ENCODE results near the gene SDK2.

Gene SDK2

DNA sequence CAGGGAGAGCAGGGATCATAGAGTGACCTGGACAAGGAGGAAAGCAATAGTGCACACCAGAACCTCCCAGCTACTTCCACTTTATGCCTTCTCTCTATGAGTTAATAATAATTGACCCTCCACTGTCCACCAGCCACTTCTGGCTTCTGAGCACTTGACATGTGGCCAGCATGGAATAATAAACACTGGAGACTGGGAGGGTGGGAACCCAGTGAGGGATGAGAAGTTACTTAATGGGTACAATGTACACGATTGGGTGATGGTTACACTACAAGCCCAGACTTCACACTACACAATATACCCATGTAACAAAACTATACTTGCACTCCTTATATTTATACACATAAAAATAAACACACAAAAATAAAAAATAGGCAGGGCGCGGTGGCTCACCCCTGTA, 343.9 kb downstream of the SDK2 start:
- Histone ChIP-seq H3K4me1 (ENCODE audit: control insufficient read depth, insufficient read depth, low read length) (peaks cover 9% of the 10 kb centered on the region), H3K4me3 (ENCODE audit: low read depth, low read length) (no peak overlapping the region), H3K9me3 (ENCODE audit: control insufficient read depth, insufficient read depth, low read depth, low read length) (no peaks in the 10 kb centered on the region), H3K27ac (ENCODE audit: extremely low read depth, low read depth, low read length) (no peak overlapping the region), H3K36me3 (ENCODE audit: control insufficient read depth in 2 of 2, insufficient read depth in 1 of 2, low read length in 2 of 2) (no peaks in the 10 kb centered on the region)
- TF ChIP-seq ZNF555 (tag by site-specific recombination; conservative IDR thresholded peaks at IDR 0.05) (no peak), HOXC10 (CRISPR knock-in tag; IDR thresholded peaks at IDR 0.05) (no peak), ZNF514 (tag by site-specific recombination; IDR thresholded peaks at IDR 0.05) (no peak), OSR2 (tag by site-specific recombination; IDR thresholded peaks at IDR 0.05) (no peak), HOXA7 (CRISPR knock-in tag; IDR thresholded peaks at IDR 0.05; ENCODE audit: borderline replicate concordance) (no peak), ZNF624 (tag by site-specific recombination; IDR thresholded peaks at IDR 0.05) (no peak), ZNF354C (tag by site-specific recombination; IDR thresholded peaks at IDR 0.05; ENCODE audit: borderline replicate concordance, low read depth) (no peak), ZFHX2 (tag by site-specific recombination; conservative IDR thresholded peaks at IDR 0.05) (no peak), ZNF133 (tag by site-specific recombination; IDR thresholded peaks at IDR 0.05) (no peak), ZEB2 (tag by site-specific recombination; IDR thresholded peaks at IDR 0.05) (no peak), KLF17 (tag by site-specific recombination; IDR thresholded peaks at IDR 0.05) (no peak)
- TF ChIP-seq, protein P1, sequence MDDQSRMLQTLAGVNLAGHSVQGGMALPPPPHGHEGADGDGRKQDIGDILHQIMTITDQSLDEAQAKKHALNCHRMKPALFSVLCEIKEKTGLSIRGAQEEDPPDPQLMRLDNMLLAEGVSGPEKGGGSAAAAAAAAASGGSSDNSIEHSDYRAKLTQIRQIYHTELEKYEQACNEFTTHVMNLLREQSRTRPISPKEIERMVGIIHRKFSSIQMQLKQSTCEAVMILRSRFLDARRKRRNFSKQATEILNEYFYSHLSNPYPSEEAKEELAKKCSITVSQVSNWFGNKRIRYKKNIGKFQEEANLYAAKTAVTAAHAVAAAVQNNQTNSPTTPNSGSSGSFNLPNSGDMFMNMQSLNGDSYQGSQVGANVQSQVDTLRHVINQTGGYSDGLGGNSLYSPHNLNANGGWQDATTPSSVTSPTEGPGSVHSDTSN (CRISPR knock-in tag; IDR thresholded peaks at IDR 0.05) = no peak
- TF ChIP-seq, protein P2, sequence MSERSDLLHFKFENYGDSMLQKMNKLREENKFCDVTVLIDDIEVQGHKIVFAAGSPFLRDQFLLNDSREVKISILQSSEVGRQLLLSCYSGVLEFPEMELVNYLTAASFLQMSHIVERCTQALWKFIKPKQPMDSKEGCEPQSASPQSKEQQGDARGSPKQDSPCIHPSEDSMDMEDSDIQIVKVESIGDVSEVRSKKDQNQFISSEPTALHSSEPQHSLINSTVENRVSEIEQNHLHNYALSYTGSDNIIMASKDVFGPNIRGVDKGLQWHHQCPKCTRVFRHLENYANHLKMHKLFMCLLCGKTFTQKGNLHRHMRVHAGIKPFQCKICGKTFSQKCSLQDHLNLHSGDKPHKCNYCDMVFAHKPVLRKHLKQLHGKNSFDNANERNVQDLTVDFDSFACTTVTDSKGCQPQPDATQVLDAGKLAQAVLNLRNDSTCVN (tag by site-specific recombination; optimal IDR thresholded peaks at IDR 0.05) = no peak
- TF ChIP-seq, protein P3, sequence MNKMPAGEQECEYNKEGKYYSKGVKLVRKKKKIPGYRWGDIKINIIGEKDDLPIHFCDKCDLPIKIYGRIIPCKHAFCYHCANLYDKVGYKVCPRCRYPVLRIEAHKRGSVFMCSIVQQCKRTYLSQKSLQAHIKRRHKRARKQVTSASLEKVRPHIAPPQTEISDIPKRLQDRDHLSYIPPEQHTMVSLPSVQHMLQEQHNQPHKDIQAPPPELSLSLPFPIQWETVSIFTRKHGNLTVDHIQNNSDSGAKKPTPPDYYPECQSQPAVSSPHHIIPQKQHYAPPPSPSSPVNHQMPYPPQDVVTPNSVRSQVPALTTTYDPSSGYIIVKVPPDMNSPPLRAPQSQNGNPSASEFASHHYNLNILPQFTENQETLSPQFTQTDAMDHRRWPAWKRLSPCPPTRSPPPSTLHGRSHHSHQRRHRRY (tag by site-specific recombination; IDR thresholded peaks at IDR 0.05) = no peak
- ChIA-PET POLR2A (interaction anchor here (1.1 to 4.2 kb wide), 3 partner anchors 9 to 68 kb away, joined by 3 to 33 read pairs (median 6); partner anchors contain the start of gene CDC42EP4), CTCF (interaction anchor here (1.2 kb wide), 1 partner anchor 10 kb away, joined by 5 read pairs; no protein-coding TSS in a partner anchor)

DNA sequence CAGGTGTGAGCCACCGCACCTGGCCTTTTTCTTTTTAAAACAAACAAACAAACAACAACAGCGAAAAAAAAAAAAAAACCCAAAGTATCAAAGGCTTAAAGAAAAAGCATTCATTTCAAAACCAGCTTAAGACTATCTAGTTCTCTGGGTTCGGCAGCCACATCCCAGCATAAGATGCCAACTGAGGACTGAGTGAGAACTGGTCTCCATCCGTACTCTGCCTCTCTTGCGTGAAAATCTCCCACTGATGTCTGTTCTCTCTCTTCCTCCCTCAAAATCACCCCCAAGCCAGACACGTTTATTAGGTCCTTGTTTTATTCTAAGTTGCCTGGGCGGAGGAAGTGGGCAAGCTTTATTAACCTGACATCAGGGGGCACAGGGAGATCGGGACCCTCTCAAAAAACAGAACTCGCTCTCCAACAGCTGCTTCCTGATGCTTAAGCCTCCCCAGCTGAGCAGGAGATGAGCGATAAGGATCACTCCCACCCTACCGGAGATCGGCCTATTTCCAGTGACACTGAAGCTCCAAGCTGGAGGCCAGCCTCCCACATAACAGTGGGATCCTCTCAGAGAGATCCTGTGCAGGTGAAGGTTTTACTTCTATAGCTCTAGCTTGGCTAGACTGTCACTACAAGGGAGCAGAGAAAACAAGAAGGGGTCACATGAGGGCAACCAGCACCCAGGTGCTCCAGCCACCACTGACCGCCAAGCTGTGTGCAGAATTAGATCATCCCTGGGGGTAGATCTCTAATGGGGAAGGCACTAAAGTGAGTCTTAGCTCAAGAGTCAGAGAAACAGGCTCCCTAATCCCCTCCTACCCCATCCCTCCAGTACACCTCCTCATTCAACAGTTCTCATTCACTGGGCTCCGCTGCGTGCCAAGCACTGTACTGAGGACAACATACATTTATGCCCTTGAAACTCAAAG, 346.0 kb downstream of the SDK2 start:
- H3K4me1 ChIP-seq (ENCODE audit: control insufficient read depth, insufficient read depth, low read length) = no peaks in the 10 kb centered on the region
- no peaks in the 10 kb centered on the region for H3K9me3 ChIP-seq (ENCODE audit: control insufficient read depth, insufficient read depth, low read depth, low read length)
- H3K36me3 ChIP-seq (ENCODE audit: control insufficient read depth in 2 of 2, insufficient read depth in 1 of 2, low read length in 2 of 2) = peaks cover 0 to 3% of the 10 kb centered on the region in 2 experiments; a peak in 2 of 3 replicates
- no peak overlapping the region for H3K27ac ChIP-seq (ENCODE audit: extremely low read depth, low read depth, low read length)
- no peak overlapping the region for H3K4me3 ChIP-seq (ENCODE audit: low read depth, low read length)
- POLR2A ChIA-PET = interaction anchor here (0.7 to 4.2 kb wide), 3 partner anchors 13 to 705 kb away, joined by 3 to 33 read pairs (median 8); partner anchors contain the start of gene CDC42EP4
- CTCF ChIA-PET = interaction anchor here (0.7 to 1.6 kb wide), 5 partner anchors 12 to 1448 kb away, joined by 3 to 5 read pairs (median 4); no protein-coding TSS in a partner anchor
- TF ChIP-seq, protein P4, sequence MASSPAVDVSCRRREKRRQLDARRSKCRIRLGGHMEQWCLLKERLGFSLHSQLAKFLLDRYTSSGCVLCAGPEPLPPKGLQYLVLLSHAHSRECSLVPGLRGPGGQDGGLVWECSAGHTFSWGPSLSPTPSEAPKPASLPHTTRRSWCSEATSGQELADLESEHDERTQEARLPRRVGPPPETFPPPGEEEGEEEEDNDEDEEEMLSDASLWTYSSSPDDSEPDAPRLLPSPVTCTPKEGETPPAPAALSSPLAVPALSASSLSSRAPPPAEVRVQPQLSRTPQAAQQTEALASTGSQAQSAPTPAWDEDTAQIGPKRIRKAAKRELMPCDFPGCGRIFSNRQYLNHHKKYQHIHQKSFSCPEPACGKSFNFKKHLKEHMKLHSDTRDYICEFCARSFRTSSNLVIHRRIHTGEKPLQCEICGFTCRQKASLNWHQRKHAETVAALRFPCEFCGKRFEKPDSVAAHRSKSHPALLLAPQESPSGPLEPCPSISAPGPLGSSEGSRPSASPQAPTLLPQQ (tag by site-specific recombination; IDR thresholded peaks at IDR 0.05) = no peak
- TF ChIP-seq ZBTB17 (tag by site-specific recombination; IDR thresholded peaks at IDR 0.05) = peak; percentile 74
- no peak for TF ChIP-seq GFI1B (tag by site-specific recombination; IDR thresholded peaks at IDR 0.05)
- no peak for TF ChIP-seq ZSCAN4 (tag by site-specific recombination; IDR thresholded peaks at IDR 0.05)
- TF ChIP-seq ZNF626 (tag by site-specific recombination; IDR thresholded peaks at IDR 0.05) = no peak
- peak; percentile 49 for TF ChIP-seq ZFHX2 (tag by site-specific recombination; conservative IDR thresholded peaks at IDR 0.05)
- no peak for TF ChIP-seq ZFP41 (tag by site-specific recombination; IDR thresholded peaks at IDR 0.05; ENCODE audit: borderline replicate concordance)
- no peak for TF ChIP-seq SALL2 (tag by site-specific recombination; IDR thresholded peaks at IDR 0.05; ENCODE audit: borderline replicate concordance)
- peak; percentile 89 for TF ChIP-seq GLIS1 (tag by site-specific recombination; IDR thresholded peaks at IDR 0.05)
- TF ChIP-seq ZNF155 (tag by site-specific recombination; IDR thresholded peaks at IDR 0.05) = no peak
- TF ChIP-seq ZNF211 (tag by site-specific recombination; IDR thresholded peaks at IDR 0.05; ENCODE audit: low read depth) = no peak
- TF ChIP-seq ZIC2 (tag by site-specific recombination; IDR thresholded peaks at IDR 0.05) = peak; percentile 39
